ENCODE data around the gene KLHL42. TPM values are rescaled to one million over a fixed set of nuclear protein-coding genes. Genes with fewer than 3 reads are reported as not detected.
"Not testable (repeated sequence)": the region's sequence is repeated elsewhere in the genome, so short reads cannot be mapped to it uniquely, and the experiment has no call there.

KLHL42 gene
- total and polyA plus RNA-seq, 2 of the 13 experiments (the other 11 are each of a cell fraction or from before 2014, with no cell fraction given) = 13.5 to 14.0 TPM

DNA sequence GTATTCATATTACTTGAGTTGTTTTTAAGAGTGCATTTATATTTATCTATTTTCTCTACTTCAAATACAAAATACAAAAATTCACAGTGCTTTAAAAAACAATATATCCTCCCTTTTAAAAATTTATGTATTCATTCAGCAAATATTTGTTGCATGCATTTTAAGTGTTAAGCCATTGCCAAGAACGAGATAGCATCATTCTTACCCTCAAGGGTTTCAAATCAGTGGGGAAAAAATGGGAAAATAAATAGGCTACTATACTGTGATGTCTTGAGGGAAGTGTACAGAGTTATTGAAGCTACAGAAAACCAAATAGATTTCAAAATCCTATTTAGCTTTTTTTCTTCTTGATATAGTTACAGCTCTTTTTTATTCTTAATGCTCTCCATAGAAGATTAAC is 46.2 kb upstream of the KLHL42 start (continued):
- TF ChIP-seq, protein P1, sequence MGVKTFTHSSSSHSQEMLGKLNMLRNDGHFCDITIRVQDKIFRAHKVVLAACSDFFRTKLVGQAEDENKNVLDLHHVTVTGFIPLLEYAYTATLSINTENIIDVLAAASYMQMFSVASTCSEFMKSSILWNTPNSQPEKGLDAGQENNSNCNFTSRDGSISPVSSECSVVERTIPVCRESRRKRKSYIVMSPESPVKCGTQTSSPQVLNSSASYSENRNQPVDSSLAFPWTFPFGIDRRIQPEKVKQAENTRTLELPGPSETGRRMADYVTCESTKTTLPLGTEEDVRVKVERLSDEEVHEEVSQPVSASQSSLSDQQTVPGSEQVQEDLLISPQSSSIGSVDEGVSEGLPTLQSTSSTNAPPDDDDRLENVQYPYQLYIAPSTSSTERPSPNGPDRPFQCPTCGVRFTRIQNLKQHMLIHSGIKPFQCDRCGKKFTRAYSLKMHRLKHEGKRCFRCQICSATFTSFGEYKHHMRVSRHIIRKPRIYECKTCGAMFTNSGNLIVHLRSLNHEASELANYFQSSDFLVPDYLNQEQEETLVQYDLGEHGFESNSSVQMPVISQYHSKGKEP (CRISPR knock-in tag; IDR thresholded peaks at IDR 0.05) = no peak
- TF ChIP-seq XRCC5 (optimal IDR thresholded peaks at IDR 0.05; ENCODE audit: low read length) = no peak

DNA sequence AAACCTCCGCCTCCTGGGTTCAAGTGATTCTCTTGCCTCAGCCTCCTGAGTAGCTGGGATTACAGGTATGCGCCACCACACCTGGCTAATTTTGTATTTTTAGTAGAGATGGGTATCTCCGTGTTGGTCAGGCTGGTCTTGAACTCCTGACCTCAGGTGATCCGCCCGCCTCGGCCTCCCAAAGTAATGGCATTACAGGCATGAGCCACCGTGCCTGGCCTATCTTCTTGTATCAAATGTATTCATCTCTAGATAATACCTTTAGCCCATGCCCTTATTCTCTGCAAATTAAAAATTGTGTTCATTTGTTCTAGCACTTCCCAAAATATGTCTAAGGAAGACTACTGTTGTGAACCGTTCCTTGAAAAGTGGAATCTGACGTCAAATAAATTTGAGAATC is 45.7 kb upstream of the KLHL42 start:
- H3K27ac ChIP-seq (ENCODE audit: extremely low read length, insufficient read depth, low read length); H3K79me2 ChIP-seq (ENCODE audit: insufficient read depth, low read length); H3K27me3 ChIP-seq (ENCODE audit: control insufficient read depth in 1 of 2, insufficient read depth in 2 of 2, low read length in 2 of 2); H2AFZ ChIP-seq (ENCODE audit: low read length); H3K9me3 ChIP-seq (ENCODE audit: low read length); H3K4me1 ChIP-seq (ENCODE audit: insufficient read depth, low read length); H4K20me1 ChIP-seq (ENCODE audit: insufficient read depth, low read length); H3K4me2 ChIP-seq (ENCODE audit: low read depth, low read length); H3K9ac ChIP-seq (ENCODE audit: insufficient read depth, low read depth, low read length); FAIRE-seq; ATAC-seq; DNase-seq (ENCODE audit: low spot score); H3K4me3 ChIP-seq (replicated peaks in 1 of 3; ENCODE audit: insufficient read depth in 1 of 3, low read depth in 2 of 3, low read length in 3 of 3); BruUV-seq (replicated peaks): not testable (repeated sequence)
- in situ Hi-C loops (cut with HindIII; ENCODE audit: extremely low pct_ligation_motif_present, low pct_unique_long_range_greater_than_20kb) (loop anchor here (10.0 to 25.0 kb wide), 2 partner anchors 210 to 428 kb away; no protein-coding TSS in a partner anchor), intact Hi-C loops (cut with micrococcal nuclease; ENCODE audit: unreplicated experiment) (loop anchor here (5.0 to 10.0 kb wide), 2 partner anchors 108 to 1260 kb away; no protein-coding TSS in a partner anchor)
- WGBS (ENCODE audit: low lambda C conversion rate) = 98% methylated on average over 9 of the region's 9 CpGs
- H3K36me3 ChIP-seq (replicated peaks in 1 of 2; ENCODE audit: control insufficient read depth in 1 of 2, insufficient read depth in 2 of 2, low read length in 2 of 2) = peaks cover 11 to 48% of the 10 kb centered on the region in 2 experiments
- ChIA-PET CTCF (ENCODE audit: low intra/inter-chr PET ratio, low total read pairs) (interaction anchor here (1.1 to 2.1 kb wide), 2 partner anchors 207 to 1138 kb away, joined by 4 to 21 read pairs; no protein-coding TSS in a partner anchor), POLR2A (interaction anchor here (1.2 kb wide), 1 partner anchor 45 kb away, joined by 4 read pairs; the partner anchor contains the start of genes KLHL42 and MANSC4)

DNA sequence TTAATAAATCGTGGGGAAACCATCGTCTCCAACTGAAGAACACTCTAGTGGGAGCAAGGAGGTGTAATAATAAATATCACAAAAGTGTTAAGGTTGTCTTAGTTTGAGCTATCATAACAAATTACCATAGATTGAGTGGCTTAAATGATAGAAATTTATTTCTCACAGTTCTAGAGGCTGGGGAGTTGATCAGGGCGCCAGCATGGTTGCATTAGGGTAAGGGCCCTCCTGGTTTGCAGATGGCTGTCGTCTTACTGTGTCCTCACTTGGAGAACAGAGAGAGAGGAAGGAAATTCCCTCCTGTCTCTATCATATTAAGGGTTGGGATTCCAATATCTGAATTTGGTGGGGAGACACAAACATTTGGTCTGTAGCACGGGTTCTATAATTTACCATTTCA is 36.4 kb upstream of the KLHL42 start:
- H3K9me3 ChIP-seq (ENCODE audit: low read length) = no peaks in the 10 kb centered on the region
- 99% methylated on average over 5 of the region's 5 CpGs for WGBS (ENCODE audit: low lambda C conversion rate)
- no TSS peak for BruUV-seq (replicated peaks)
- DNase-seq (ENCODE audit: low spot score) (no peak), ATAC-seq (no peak), FAIRE-seq (no peak)
- no peak overlapping the region for H2AFZ ChIP-seq (ENCODE audit: low read length)
- H3K4me1 ChIP-seq (ENCODE audit: insufficient read depth, low read length) = peaks cover 16% of the 10 kb centered on the region; the same call in 1 of the 2 replicates
- peaks cover 13 to 33% of the 10 kb centered on the region in 2 experiments; a peak in 4 of 5 replicates for H3K36me3 ChIP-seq (replicated peaks in 1 of 2; ENCODE audit: control insufficient read depth in 1 of 2, insufficient read depth in 2 of 2, low read length in 2 of 2)
- H3K4me2 ChIP-seq (ENCODE audit: low read depth, low read length) = no peak overlapping the region
- no peak overlapping the region for H3K27ac ChIP-seq (ENCODE audit: extremely low read length, insufficient read depth, low read length)
- no peaks in the 10 kb centered on the region for H3K27me3 ChIP-seq (ENCODE audit: control insufficient read depth in 1 of 2, insufficient read depth in 2 of 2, low read length in 2 of 2)
- no peak overlapping the region for H3K9ac ChIP-seq (ENCODE audit: insufficient read depth, low read depth, low read length)
- POLR2A ChIA-PET = no interaction called here
- no peaks in the 10 kb centered on the region for H4K20me1 ChIP-seq (ENCODE audit: insufficient read depth, low read length)
- intact Hi-C loops (cut with micrococcal nuclease; ENCODE audit: unreplicated experiment) = no loop called here
- in situ Hi-C loops (cut with HindIII; ENCODE audit: extremely low pct_ligation_motif_present, low pct_unique_long_range_greater_than_20kb) = loop anchor here (25.0 kb wide), 1 partner anchor 419 kb away; no protein-coding TSS in a partner anchor
- no peak overlapping the region for H3K4me3 ChIP-seq (replicated peaks in 1 of 3; ENCODE audit: insufficient read depth in 1 of 3, low read depth in 2 of 3, low read length in 3 of 3)
- H3K79me2 ChIP-seq (ENCODE audit: insufficient read depth, low read length) = no peaks in the 10 kb centered on the region
- CTCF ChIA-PET (ENCODE audit: low intra/inter-chr PET ratio, low total read pairs) = no interaction called here
- TF ChIP-seq ZSCAN25 (CRISPR knock-in tag; IDR thresholded peaks at IDR 0.05) (no peak), ZNF33A (CRISPR knock-in tag; IDR thresholded peaks at IDR 0.05; ENCODE audit: borderline replicate concordance) (no peak), ZNF451 (CRISPR knock-in tag; IDR thresholded peaks at IDR 0.05) (no peak), ZNF160 (CRISPR knock-in tag; IDR thresholded peaks at IDR 0.05) (no peak), ZFX (CRISPR knock-in tag; IDR thresholded peaks at IDR 0.05; ENCODE audit: low read depth) (no peak)
- TF ChIP-seq, protein P2, sequence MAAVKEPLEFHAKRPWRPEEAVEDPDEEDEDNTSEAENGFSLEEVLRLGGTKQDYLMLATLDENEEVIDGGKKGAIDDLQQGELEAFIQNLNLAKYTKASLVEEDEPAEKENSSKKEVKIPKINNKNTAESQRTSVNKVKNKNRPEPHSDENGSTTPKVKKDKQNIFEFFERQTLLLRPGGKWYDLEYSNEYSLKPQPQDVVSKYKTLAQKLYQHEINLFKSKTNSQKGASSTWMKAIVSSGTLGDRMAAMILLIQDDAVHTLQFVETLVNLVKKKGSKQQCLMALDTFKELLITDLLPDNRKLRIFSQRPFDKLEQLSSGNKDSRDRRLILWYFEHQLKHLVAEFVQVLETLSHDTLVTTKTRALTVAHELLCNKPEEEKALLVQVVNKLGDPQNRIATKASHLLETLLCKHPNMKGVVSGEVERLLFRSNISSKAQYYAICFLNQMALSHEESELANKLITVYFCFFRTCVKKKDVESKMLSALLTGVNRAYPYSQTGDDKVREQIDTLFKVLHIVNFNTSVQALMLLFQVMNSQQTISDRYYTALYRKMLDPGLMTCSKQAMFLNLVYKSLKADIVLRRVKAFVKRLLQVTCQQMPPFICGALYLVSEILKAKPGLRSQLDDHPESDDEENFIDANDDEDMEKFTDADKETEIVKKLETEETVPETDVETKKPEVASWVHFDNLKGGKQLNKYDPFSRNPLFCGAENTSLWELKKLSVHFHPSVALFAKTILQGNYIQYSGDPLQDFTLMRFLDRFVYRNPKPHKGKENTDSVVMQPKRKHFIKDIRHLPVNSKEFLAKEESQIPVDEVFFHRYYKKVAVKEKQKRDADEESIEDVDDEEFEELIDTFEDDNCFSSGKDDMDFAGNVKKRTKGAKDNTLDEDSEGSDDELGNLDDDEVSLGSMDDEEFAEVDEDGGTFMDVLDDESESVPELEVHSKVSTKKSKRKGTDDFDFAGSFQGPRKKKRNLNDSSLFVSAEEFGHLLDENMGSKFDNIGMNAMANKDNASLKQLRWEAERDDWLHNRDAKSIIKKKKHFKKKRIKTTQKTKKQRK (IDR thresholded peaks at IDR 0.05; ENCODE audit: low read length) = no peak
